IMR-90 (cell line): ENCODE measurements around the gene KIAA1328. TPM values are rescaled to one million over a fixed set of nuclear protein-coding genes. Genes with fewer than 3 reads are reported as not detected.

Experiments
- ATAC-seq: fragments of 200-7000 bp; cut with Tn5 transposase; 2 replicates; pipeline ENCODE4 v1.9.1; 2020; ENCODE audit warnings: low read depth, mild to moderate bottlenecking, moderate library complexity
- BruUV-seq: library from RNA; stranded (reverse); fragments of 400-500 nt; replicated peaks from 2 replicates; lab custom pipeline; 2021; lab: Mats Ljungman, UMichigan
- CTCF ChIA-PET: fragments of 300-600 bp; formaldehyde crosslinking; extraction: SDS; loops from one replicate; lab custom pipeline; 2021; ENCODE audit warnings: antibody characterized with exemption; lab: Yijun Ruan, JAX
- POLR2A ChIA-PET: fragments of 300-600 bp; sonication (Branson Sonifier 250); formaldehyde crosslinking; loops from one replicate; lab custom pipeline; 2022; ENCODE audit warnings: antibody characterized with exemption; ENCODE audit not compliant: unreplicated experiment; lab: Charles Lee
- DNase-seq: peaks from one replicate; pipeline ENCODE4 v3.0.0; 2013
- H2AFZ ChIP-seq: replicated peaks from 2 replicates; pipeline ENCODE3; 2013; ENCODE audit warnings: low read length, mild to moderate bottlenecking; ENCODE audit not compliant: poor library complexity
- H2AK5ac ChIP-seq: 2 replicates; pipeline ENCODE4 v1.6.1; 2013; ENCODE audit warnings: low read depth, low read length, inconsistent platforms
- H2AK9ac ChIP-seq: replicated peaks from 2 replicates; pipeline ENCODE3; 2013; ENCODE audit warnings: mild to moderate bottlenecking, low read depth, low read length, moderate library complexity; ENCODE audit not compliant: poor library complexity
- H2BK120ac ChIP-seq: 2 replicates; pipeline ENCODE4 v1.6.1; 2013; ENCODE audit warnings: low read depth, low read length, inconsistent platforms
- H2BK15ac ChIP-seq: 3 replicates; pipeline ENCODE4 v1.6.1; 2013; ENCODE audit warnings: low read depth, low read length, inconsistent platforms
- H2BK20ac ChIP-seq: 2 replicates; pipeline ENCODE4 v1.6.1; 2013; ENCODE audit warnings: low read depth, mild to moderate bottlenecking, inconsistent platforms, low read length, moderate library complexity
- H2BK5ac ChIP-seq: 2 replicates; pipeline ENCODE4 v1.6.1; 2013; ENCODE audit warnings: mild to moderate bottlenecking, low read depth, low read length, inconsistent platforms; ENCODE audit not compliant: poor library complexity, severe bottlenecking
- H3K14ac ChIP-seq: replicated peaks from 2 replicates; pipeline ENCODE4 v1.6.1; 2013; ENCODE audit warnings: low read depth, low read length, inconsistent platforms
- H3K18ac ChIP-seq: 2 replicates; pipeline ENCODE4 v1.6.1; 2013; ENCODE audit warnings: low read depth, low read length, control low read depth
- H3K23ac ChIP-seq: 2 replicates; pipeline ENCODE4 v1.6.1; 2013; ENCODE audit warnings: low read depth, low read length, inconsistent platforms
- H3K27ac ChIP-seq: 2 replicates; pipeline ENCODE4 v1.5.1; 2013; ENCODE audit warnings: mild to moderate bottlenecking, control low read depth, low read length; ENCODE audit not compliant: insufficient read depth
- H3K27me3 ChIP-seq: 2 replicates; pipeline ENCODE4 v1.6.1; 2013; ENCODE audit warnings: low read length; ENCODE audit not compliant: control insufficient read depth, insufficient read depth
- H3K36me3 ChIP-seq: 2 replicates; pipeline ENCODE4 v1.6.1; 2013; ENCODE audit warnings: low read length, mixed read lengths; ENCODE audit not compliant: control insufficient read depth, insufficient read depth
- H3K4ac ChIP-seq: 2 replicates; pipeline ENCODE4 v1.6.1; 2013; ENCODE audit warnings: low read depth, low read length, inconsistent platforms
- H3K4me1 ChIP-seq: 2 replicates; pipeline ENCODE4 v1.6.1; 2013; ENCODE audit warnings: low read length, mixed read lengths; ENCODE audit not compliant: control insufficient read depth, insufficient read depth
- H3K4me2 ChIP-seq: 2 replicates; pipeline ENCODE4 v1.6.1; 2013; ENCODE audit warnings: low read depth, mild to moderate bottlenecking, control low read depth, low read length, moderate library complexity
- H3K4me3 ChIP-seq: 2 replicates; pipeline ENCODE4 v1.5.1; 2013; ENCODE audit warnings: low read depth, mild to moderate bottlenecking, control low read depth, low read length, moderate library complexity; ENCODE audit not compliant: insufficient read depth
- H3K56ac ChIP-seq: 2 replicates; pipeline ENCODE4 v1.6.1; 2013; ENCODE audit warnings: low read length, inconsistent platforms; ENCODE audit not compliant: insufficient read depth; ENCODE audit errors: extremely low read depth
- H3K79me1 ChIP-seq, 2 experiments: 2 replicates each; pipeline ENCODE4 v1.6.1; 2013; ENCODE audit warnings: low read length in 2 of 2, inconsistent platforms in 1 of 2, low read depth in 1 of 2
- H3K9ac ChIP-seq: 2 replicates; pipeline ENCODE4 v1.6.1; 2013; ENCODE audit warnings: low read depth, low read length, control low read depth
- H3K9me1 ChIP-seq: 2 replicates; pipeline ENCODE4 v1.6.1; 2013; ENCODE audit warnings: low read length, inconsistent platforms; ENCODE audit not compliant: insufficient read depth
- H3K9me3 ChIP-seq: 2 replicates; pipeline ENCODE4 v1.6.1; 2013; ENCODE audit warnings: low read length; ENCODE audit not compliant: control insufficient read depth, insufficient read depth
- H4K20me1 ChIP-seq: 2 replicates; pipeline ENCODE4 v1.6.1; 2013; ENCODE audit warnings: low read length, inconsistent platforms; ENCODE audit not compliant: insufficient read depth
- H4K5ac ChIP-seq: 2 replicates; pipeline ENCODE4 v1.6.1; 2013; ENCODE audit warnings: mild to moderate bottlenecking, low read depth, low read length, control low read depth
- H4K8ac ChIP-seq, 2 experiments: 2 replicates each; pipeline ENCODE4 v1.6.1; 2013; ENCODE audit warnings: low read depth in 2 of 2, low read length in 2 of 2, control low read depth in 1 of 2, inconsistent platforms in 1 of 2
- H4K91ac ChIP-seq: 2 replicates; pipeline ENCODE4 v1.6.1; 2013; ENCODE audit warnings: low read depth, low read length, inconsistent platforms; ENCODE audit not compliant: insufficient read depth
- BHLHE40 ChIP-seq: fragments of 150-350 bp; IDR thresholded peaks from 2 replicates; pipeline ENCODE4 v1.6.1; 2016; ENCODE audit warnings: mild to moderate bottlenecking, low read depth, low read length
- CEBPB ChIP-seq: IDR thresholded peaks from 2 replicates; pipeline ENCODE4 v1.6.1; 2012; ENCODE audit warnings: low read depth, low read length, improper control_type of control experiment
- CHD1 ChIP-seq: IDR thresholded peaks from 2 replicates; pipeline ENCODE4 v1.6.1; 2012; ENCODE audit warnings: low read depth, low read length, improper control_type of control experiment
- CTCF ChIP-seq: conservative IDR thresholded peaks from 2 replicates; pipeline ENCODE4 v1.5.1; 2012; ENCODE audit warnings: mild to moderate bottlenecking, low read depth, low read length, improper control_type of control experiment
- ELK1 ChIP-seq: fragments of 150-350 bp; IDR thresholded peaks from 2 replicates; pipeline ENCODE4 v1.6.1; 2016; ENCODE audit warnings: low read depth, mild to moderate bottlenecking, low read length, moderate library complexity, borderline replicate concordance
- FOS ChIP-seq: fragments of 150-350 bp; IDR thresholded peaks from 2 replicates; pipeline ENCODE4 v1.6.1; 2016; ENCODE audit warnings: low read depth, low read length
- MAFK ChIP-seq: IDR thresholded peaks from 2 replicates; pipeline ENCODE4 v1.6.1; 2012; ENCODE audit warnings: low read depth, low read length, improper control_type of control experiment
- MAZ ChIP-seq: IDR thresholded peaks from 2 replicates; pipeline ENCODE4 v1.6.1; 2012; ENCODE audit warnings: low read depth, mild to moderate bottlenecking, low read length, improper control_type of control experiment, moderate library complexity, borderline replicate concordance
- MXI1 ChIP-seq: IDR thresholded peaks from 2 replicates; pipeline ENCODE4 v1.6.1; 2012; ENCODE audit warnings: low read depth, mild to moderate bottlenecking, low read length, moderate library complexity, borderline replicate concordance
- NFE2L2 ChIP-seq: fragments of 150-350 bp; IDR thresholded peaks from 2 replicates; pipeline ENCODE4 v1.6.1; 2016; ENCODE audit warnings: low read depth, mild to moderate bottlenecking, low read length
- POLR2A ChIP-seq: IDR thresholded peaks from 2 replicates; pipeline ENCODE4 v1.6.1; 2012; ENCODE audit warnings: mild to moderate bottlenecking, low read depth, low read length
- RAD21 ChIP-seq: IDR thresholded peaks from 2 replicates; pipeline ENCODE4 v1.6.1; 2012; ENCODE audit warnings: low read length, improper control_type of control experiment
- RCOR1 ChIP-seq: IDR thresholded peaks from 2 replicates; pipeline ENCODE4 v1.6.1; 2012; ENCODE audit warnings: mild to moderate bottlenecking, low read length, improper control_type of control experiment; ENCODE audit not compliant: insufficient replicate concordance
- RFX5 ChIP-seq: IDR thresholded peaks from 2 replicates; pipeline ENCODE4 v1.8.0; 2012; ENCODE audit warnings: low read depth, mild to moderate bottlenecking, low read length, moderate library complexity
- SMC3 ChIP-seq: fragments of 150-350 bp; IDR thresholded peaks from 2 replicates; pipeline ENCODE4 v1.6.1; 2016; ENCODE audit warnings: low read depth, mild to moderate bottlenecking, antibody characterized with exemption, low read length, moderate library complexity
- USF2 ChIP-seq: fragments of 150-350 bp; IDR thresholded peaks from 2 replicates; pipeline ENCODE4 v1.6.1; 2017; ENCODE audit warnings: mild to moderate bottlenecking, antibody characterized with exemption, low read length, low read depth
- WGBS, 2 experiments: methylation state at CpG; one replicate each; pipeline versions ENCODE4 v1.1.5 to v1.1.7; 2013; ENCODE audit warnings: missing lambda C conversion rate in 2 of 2; ENCODE audit not compliant: insufficient read length in 1 of 2; ENCODE audit errors: extremely low coverage in 2 of 2; 5-methylcytosine and 5-hydroxymethylcytosine counted together
- dilution Hi-C: fragments of 300-500 bp; cut with HindIII; formaldehyde crosslinking; loops from one replicate; pipeline ENCODE4 v1.14.3; 2018; ENCODE audit warnings: low sequenced_read_pairs; ENCODE audit not compliant: unreplicated experiment
- in situ Hi-C: fragments of 300-500 bp; cut with MboI; formaldehyde crosslinking; loops from 3 replicates; pipeline ENCODE4 v1.14.3; 2019; ENCODE audit warnings: low sequenced_read_pairs, inconsistent platforms, mixed read lengths
- intact Hi-C: fragments of 100-400 bp; cut with micrococcal nuclease; formaldehyde crosslinking; loops from 2 replicates; pipeline ENCODE4 v1.10.0; 2022
- polyA plus RNA-seq, 3 experiments: library from polyadenylated mRNA; depleted of rRNA; stranded (reverse); fragments of >200 nt; gene quantifications; 2 replicates each; pipeline ENCODE4 v1.2.3, GENCODE V29; 2012; ENCODE audit warnings: low replicate concordance in 1 of 3
- total RNA-seq: library from RNA; depleted of rRNA; stranded (reverse); fragments of >200 nt; gene quantifications from 2 replicates; pipeline ENCODE4 v1.2.3, GENCODE V29; 2012

KIAA1328 gene
- total and polyA plus RNA-seq, 2 of the 4 experiments (the other 2 are of a cell fraction) = 2.4 to 7.0 TPM

- no TSS peak for BruUV-seq
- Histone ChIP-seq H3K18ac (no peak overlapping the region), H3K4me2 (no peak overlapping the region), H2AK9ac (no peak overlapping the region), H3K9me1 (no peaks in the 10 kb centered on the region), H3K56ac (no peak overlapping the region), H2BK20ac (no peak overlapping the region), H3K14ac (no peak overlapping the region), H3K4ac (no peak overlapping the region), H2AK5ac (no peak overlapping the region), H2AFZ (no peak overlapping the region), H4K91ac (no peak overlapping the region), H2BK5ac (no peak overlapping the region), H3K36me3 (no peaks in the 10 kb centered on the region), H4K5ac (no peak overlapping the region), H3K4me3 (no peak overlapping the region), H3K4me1 (no peaks in the 10 kb centered on the region), H3K9ac (no peak overlapping the region), H3K23ac (no peak overlapping the region), H3K27ac (no peak overlapping the region), H3K79me1 (no peaks in the 10 kb centered on the region), H2BK15ac (no peak overlapping the region), H4K8ac (no peak overlapping the region), H3K9me3 (no peaks in the 10 kb centered on the region), H3K27me3 (no peaks in the 10 kb centered on the region), H4K20me1 (no peaks in the 10 kb centered on the region), H2BK120ac (no peak overlapping the region)
- ATAC-seq (no peak), DNase-seq (no peak)
- dilution Hi-C loops (no loop called here), in situ Hi-C loops (no loop called here), intact Hi-C loops (no loop called here)
- ChIA-PET POLR2A (no interaction called here), CTCF (no interaction called here)
- TF ChIP-seq POLR2A = no peak
- TF ChIP-seq MXI1 = no peak
- TF ChIP-seq NFE2L2 = no peak
- no peak for TF ChIP-seq CHD1
- no peak for TF ChIP-seq CTCF
- no peak for TF ChIP-seq ELK1
- TF ChIP-seq MAFK = no peak
- TF ChIP-seq FOS = no peak
- TF ChIP-seq RAD21 = no peak
- no peak for TF ChIP-seq BHLHE40
- no peak for TF ChIP-seq MAZ
- TF ChIP-seq USF2 = no peak
- no peak for TF ChIP-seq RFX5
- TF ChIP-seq SMC3 = no peak
- TF ChIP-seq RCOR1 = no peak
- TF ChIP-seq CEBPB = no peak
- WGBS, 2 experiments = no CpG with 5 or more reads among the region's 3 CpGs
These were observed 42.9 kb downstream of the KIAA1328 start for GRCh38 chr18:36871801-36872200.
